ENCODE results near the gene LNPK.
"Not testable (repeated sequence)": the region's sequence is repeated elsewhere in the genome, so short reads cannot be mapped to it uniquely, and the experiment has no call there.

LNPK gene, protein sequence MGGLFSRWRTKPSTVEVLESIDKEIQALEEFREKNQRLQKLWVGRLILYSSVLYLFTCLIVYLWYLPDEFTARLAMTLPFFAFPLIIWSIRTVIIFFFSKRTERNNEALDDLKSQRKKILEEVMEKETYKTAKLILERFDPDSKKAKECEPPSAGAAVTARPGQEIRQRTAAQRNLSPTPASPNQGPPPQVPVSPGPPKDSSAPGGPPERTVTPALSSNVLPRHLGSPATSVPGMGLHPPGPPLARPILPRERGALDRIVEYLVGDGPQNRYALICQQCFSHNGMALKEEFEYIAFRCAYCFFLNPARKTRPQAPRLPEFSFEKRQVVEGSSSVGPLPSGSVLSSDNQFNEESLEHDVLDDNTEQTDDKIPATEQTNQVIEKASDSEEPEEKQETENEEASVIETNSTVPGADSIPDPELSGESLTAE

GRCh38 chr2:176001916-176002687, at the start of gene LNPK:
Gene LNPK (minus strand): TSS chr2:176002267. CDS start chr2:175995584, 6,683 bp downstream.
- DNase-seq (ENCODE audit: low spot score): peak; percentile 92

GRCh38 chr2:176039375-176039774, 37.3 kb upstream of the LNPK start:
- no peak for DNase-seq (ENCODE audit: low spot score)

GRCh38 chr2:176038694-176039093, 36.6 kb upstream of the LNPK start:
- peak; percentile 19 for DNase-seq (ENCODE audit: low spot score)

DNA sequence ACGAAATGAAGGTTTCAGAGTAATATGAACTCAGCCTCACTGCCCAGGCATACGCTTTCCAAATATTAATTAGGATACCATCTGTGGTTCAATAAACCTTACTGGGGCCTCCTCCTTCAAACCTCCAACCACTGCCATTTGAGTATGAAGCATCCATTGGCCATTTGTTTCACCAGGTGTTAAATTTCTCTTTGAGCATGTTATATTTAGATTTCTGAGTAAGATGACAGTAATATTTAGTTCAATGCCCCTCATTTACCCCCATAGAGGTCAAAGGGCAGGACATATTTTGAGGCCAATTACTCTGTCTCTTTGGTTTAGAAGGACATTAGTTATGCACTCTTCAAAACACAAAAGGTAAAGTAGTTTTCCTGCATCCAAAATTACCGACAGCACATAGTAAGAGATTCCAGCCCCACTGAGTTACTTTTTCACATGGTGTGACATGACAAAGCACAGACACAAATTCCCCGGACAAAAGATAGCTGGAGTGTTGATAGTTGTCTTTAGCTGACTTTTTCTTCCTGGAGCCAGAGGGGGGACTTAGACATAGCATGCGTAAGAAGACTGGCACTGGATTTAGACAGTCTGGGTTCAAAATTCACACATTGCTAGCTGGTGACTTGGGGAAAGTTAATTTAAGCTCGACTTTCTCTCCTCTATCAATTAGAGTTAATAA, 33.1 kb upstream of the LNPK start:
- DNase-seq (ENCODE audit: low spot score): no peak

DNA sequence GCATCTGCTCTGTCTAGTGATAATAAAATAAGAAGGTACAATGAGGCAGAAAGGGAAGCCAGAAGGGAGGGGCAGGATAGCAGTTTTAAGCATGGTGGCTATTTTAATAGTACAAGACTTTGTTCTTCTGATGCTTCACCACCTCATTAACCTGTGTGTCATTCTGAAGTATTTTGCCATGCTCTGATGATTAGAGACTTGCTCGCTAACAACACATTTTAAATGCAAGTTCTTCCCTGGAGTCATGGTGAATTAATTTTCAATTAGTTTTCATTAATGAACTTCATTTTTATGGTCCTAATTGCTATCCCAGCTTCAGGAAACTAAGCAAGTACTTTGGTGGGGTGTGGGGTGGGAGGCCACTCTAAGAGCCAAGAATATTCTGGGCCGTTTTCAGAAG, 25.7 kb upstream of the LNPK start:
- DNase-seq (ENCODE audit: low spot score): no peak

DNA sequence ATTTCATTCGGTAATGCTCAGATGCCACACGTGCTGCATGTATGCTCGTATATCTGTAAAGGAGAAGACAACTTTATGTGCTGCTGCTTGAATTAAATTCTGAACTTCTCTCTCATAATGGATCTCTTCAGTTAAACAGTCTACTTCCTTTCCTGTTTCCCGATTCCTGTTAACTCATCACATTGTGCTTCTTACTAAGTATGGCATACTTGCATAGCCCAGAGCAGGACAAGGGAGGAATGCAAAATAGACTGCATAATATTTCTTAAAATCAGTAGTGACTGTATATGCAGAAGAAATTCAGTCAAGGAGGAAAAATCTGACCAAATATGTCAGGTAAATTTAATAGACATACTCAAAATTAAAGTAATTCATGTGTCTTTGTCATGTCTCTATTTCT, 23.9 kb upstream of the LNPK start:
- DNase-seq (ENCODE audit: low spot score): no peak

DNA sequence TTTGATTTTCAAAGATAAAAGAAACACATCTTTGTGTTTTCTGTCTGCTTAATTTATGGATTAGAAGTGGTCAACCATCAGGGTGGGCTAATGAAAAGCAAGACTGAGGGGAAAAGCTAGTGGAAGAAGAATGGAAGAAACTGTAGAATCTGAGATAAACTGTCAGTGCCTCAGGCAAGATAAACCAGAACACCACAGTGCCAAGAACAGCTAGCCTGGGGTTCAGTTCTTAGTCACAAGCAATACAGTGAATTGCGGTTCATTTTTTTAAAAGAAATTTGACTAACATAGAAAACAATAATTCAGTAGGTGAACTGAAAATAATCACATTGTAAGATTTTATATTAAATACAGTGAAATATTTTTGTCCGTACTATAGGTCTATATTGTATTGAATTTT, 22.0 kb upstream of the LNPK start:
- DNase-seq (ENCODE audit: low spot score): no peak

- DNase-seq (ENCODE audit: low spot score): no peak
Measured at GRCh38 chr2:176022048-176022447, 20.0 kb upstream of the LNPK start.

DNA sequence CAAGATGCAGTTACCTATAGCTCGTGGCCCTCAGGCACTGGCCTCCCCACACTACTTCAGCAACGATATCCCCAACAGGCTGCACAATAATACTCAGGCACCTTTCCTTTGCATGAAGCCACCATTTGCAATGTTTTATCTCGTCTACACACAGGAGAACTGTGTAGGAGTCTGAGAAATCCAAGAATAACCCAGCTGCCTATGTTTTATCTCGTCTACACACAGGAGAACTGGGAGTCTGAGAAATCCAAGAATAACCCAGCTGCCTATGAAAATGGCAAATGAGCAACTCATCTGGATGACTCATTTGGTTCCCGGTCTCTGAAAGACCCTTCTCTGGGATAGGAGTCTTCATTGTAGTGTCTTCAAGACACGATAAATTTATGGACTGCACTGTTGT, 18.3 kb upstream of the LNPK start:
- no peak for DNase-seq (ENCODE audit: low spot score)

GRCh38 chr2:176018708-176019107, 16.6 kb upstream of the LNPK start:
- no peak for DNase-seq (ENCODE audit: low spot score)

- no peak for DNase-seq (ENCODE audit: low spot score)
Measured at GRCh38 chr2:176009445-176009844, 7.4 kb upstream of the LNPK start.

GRCh38 chr2:176004934-176005333, 2.9 kb upstream of the LNPK start:
- DNase-seq (ENCODE audit: low spot score): no peak

- no peak for DNase-seq (ENCODE audit: low spot score)
Measured at GRCh38 chr2:176003958-176004357, 1.9 kb upstream of the LNPK start.

- DNase-seq (ENCODE audit: low spot score): peak; percentile 10
Measured at GRCh38 chr2:176002688-176003210, 682 bp upstream of the LNPK start.

- DNase-seq (ENCODE audit: low spot score): peak; percentile 71
Measured at GRCh38 chr2:176001281-176001915, 669 bp downstream of the LNPK start.

DNA sequence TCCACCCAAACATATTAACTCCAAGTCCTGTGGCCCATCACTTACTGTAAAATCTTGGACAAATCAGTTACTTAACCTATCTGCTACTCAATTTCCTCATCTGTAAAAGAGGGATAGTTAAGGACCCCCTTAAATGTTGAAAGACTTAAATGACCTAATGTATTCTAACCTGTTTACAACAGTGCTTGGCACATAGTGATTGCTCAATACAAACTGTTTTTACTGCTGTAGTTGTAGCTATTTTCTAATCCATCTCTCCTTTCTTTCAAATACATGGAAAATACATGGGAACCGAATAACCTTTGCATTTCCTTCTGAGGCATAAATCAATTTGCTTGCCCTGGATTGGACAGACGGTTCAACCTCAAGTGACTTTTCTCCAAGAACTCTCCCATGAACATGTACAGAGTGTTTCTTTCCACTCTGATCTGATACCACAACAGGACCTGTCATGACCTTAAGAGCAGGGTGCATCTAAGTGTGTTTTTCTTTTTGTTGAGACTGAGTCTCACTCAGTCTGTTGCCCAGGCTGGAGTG, 2.7 kb downstream of the LNPK start:
- DNase-seq (ENCODE audit: low spot score): no peak

- DNase-seq (ENCODE audit: low spot score): no peak
Measured at GRCh38 chr2:175990099-175990498, 12.0 kb downstream of the LNPK start.

GRCh38 chr2:175987126-175987525, 14.9 kb downstream of the LNPK start:
- not testable (repeated sequence) for DNase-seq (ENCODE audit: low spot score)

- DNase-seq (ENCODE audit: low spot score): no peak
Measured at GRCh38 chr2:175984846-175985245, 17.2 kb downstream of the LNPK start.

- DNase-seq (ENCODE audit: low spot score): no peak
Measured at GRCh38 chr2:175981551-175981950, 20.5 kb downstream of the LNPK start.

DNA sequence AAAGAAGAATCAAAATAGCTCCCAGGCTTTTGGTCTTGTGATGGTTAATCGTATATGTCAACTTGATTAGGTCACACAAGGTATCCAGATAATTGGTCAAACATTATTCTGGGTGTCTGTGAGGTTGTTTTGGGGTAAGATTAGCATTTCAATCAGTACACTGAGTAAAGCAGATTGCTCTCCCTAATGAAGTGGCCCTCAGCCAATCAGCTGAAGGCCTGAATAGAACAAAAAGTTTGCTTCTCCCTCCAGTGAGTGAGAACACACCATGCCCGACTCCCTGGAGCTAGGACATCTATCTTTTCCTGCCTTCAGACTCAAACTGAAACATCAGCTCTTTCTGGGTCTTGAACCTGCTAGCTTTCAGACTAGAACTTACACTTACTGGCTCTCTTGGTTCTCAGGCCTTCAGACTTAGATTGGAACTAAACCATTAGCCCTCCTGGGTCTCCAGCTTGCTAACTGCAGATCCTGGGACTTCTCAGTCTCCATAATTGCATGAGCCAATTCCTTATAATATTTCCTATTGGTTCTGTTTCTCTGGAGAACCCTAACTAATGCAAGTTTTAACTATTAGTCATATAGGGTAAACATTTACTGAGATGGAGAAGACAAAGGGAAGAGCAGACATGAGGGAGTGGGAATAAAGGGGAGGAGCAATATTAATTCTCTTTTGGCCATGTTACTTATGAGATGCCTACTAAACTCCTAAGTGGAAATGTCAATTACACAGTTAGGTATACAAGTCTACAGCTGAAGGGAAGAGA, 25.5 kb downstream of the LNPK start:
- DNase-seq (ENCODE audit: low spot score): no peak

Measured in NAMALWA (cell line).